ENCODE data around the gene MEF2D.
A peak's percentile ranks its signal among the peaks of the same experiment; 100 is the strongest.

The MEF2D gene

DNA sequence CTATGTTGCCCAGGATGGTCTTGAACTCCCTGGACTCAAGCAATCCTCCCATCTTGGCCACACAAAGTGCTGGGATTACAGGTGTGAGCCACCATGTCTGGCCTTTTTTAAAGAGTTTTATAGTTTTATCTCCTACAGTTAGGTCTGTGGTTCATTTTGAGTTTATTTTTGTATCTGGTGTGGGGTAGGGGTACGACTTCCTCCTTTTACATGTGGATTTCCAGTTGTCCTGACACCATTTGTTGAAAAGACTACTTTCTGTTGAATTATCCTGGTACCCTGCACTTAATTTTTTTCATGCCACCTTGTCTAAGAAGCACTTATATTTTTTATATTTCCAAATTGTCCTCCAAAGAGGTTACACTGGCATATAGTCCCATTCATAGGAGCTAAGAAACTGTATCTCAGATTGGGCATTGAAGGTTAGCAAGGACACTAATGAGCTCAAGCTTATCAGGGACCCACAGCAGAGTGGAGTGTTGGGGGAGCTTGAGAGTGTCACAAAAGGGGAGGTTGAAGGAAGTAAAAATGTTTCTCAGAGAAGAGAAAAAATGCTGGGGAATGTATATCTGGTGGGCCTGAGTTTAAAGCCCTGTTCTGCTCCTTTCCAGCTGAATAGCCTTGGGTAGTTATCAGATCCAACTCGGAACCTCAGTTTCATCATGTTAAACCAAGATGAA, 23.4 kb upstream of the MEF2D start:
- DNase-seq, result no peak

- no peak for DNase-seq
Observed at GRCh38 chr1:156522443-156522970, 21.9 kb upstream of the MEF2D start.

DNA sequence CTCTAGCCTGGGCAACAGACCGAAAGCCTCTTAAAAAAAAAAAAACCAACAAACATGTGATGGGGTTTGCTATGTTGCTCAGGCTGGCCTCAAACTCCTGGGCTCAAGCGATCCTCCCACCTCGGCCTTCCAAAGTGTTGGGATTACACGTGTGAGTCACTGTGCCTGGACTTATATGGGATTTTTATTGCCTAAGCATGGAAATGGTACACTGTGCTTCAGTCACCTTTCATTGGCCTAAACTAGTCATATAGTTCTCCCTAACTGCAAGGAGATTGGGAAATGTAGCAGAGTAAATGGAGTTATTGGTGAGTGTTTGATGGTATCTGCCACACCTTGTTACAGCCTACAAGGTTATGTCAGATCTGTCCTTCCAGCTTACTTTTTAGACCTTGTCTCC, 17.2 kb upstream of the MEF2D start:
- DNase-seq, result no peak

DNA sequence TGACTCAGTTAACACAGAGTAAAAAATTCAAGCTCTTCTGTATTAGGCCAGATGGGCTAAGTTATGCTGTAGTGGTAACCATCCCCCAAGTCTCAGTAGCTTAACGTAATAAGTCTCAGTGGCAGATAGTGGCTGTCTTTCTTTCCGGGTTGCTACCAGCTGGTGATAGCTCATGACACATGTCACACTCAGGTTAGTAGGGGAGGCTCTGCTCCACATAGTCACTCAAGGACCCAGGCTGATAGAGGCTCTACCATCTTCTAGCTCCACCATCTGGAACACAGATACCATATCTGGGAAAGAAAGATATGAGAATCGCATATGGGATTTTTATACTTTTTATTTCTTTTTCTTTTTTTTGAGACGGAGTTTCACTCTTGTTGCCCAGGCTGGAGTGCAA, 16.2 kb upstream of the MEF2D start:
- no peak for DNase-seq

GRCh38 chr1:156515956-156516355, 15.4 kb upstream of the MEF2D start:
- no peak for DNase-seq

- no peak for DNase-seq
Observed at GRCh38 chr1:156513185-156513584, 12.6 kb upstream of the MEF2D start.

- peak in 1 of 5 experiments; percentile 55 for DNase-seq
Observed at GRCh38 chr1:156511644-156512043, 11.1 kb upstream of the MEF2D start.

DNA sequence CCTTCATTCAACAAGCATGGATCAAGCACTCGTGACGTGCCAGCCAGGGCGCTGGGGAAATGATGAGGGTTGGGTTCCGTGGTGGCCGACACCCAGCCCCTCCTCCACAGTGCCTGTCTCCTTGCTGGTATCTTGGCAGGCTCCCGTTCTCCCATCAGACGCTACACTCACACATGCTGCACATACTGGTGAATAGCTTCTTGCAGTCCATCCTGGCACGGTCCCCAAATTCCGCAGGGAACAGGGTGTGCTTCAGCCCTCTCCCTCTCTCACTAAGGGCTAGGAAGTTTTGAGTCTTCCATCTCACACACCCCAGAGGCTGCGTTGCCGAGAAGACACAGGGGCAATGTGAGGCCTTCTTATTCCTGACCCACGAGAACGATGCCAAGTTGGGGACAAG, 10.1 kb upstream of the MEF2D start:
- DNase-seq, result no peak

- DNase-seq, result no peak
Observed at GRCh38 chr1:156509424-156510034, 9.0 kb upstream of the MEF2D start.

GRCh38 chr1:156508955-156509234, 8.3 kb upstream of the MEF2D start:
- DNase-seq, result no peak

- peak in 1 of 5 experiments; percentile 36 for DNase-seq
Observed at GRCh38 chr1:156508205-156508954, 7.8 kb upstream of the MEF2D start.

- DNase-seq, result no peak
Observed at GRCh38 chr1:156506450-156506849, 5.9 kb upstream of the MEF2D start.

GRCh38 chr1:156505679-156506298, 5.2 kb upstream of the MEF2D start:
- no peak for DNase-seq

DNA sequence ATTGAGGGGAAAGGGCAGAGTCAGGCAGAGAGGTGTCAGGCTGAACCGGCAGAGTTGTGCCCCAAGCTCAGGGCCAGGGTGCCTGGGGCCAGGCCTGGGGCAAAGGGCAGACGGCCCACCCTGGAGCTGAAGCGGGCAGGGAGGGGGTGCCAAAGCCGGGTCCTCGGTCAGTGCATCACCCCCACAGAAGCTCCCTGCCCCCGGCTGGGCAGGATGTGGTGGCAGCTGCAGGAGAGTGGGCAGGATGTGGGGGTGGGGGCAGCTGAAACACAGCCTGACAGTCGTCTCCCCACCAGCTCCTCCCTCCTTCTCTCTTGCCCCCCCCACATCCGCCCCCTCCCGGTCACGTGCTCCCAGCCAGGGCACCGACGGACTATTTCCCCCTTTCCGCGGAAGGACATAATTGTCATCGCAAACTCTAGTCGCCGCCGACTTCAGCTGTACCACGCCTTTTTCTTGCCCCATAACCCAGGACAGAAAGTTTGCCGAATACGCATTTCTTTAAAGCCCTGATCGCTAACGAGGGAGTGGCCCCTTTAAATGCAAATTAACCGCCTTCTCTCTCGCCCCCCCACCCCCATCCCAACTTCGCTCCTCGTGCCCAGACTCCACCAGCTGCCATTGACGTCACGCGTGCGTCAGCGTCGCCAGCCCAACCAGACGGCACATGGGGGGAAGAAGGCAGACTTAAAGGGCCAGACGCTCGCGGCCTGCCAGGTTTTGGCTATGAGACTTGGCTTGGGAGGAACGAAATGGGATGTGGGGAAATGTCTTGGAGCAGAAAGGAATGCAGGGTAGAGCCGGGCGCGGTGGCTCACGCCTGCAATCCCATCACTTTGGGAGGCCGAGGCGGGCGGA, 4.5 kb upstream of the MEF2D start:
- peak; percentile 90 to 100 (median 96) for DNase-seq

- peak in 1 of 5 experiments; percentile 90 for DNase-seq
Observed at GRCh38 chr1:156504438-156504813, 3.9 kb upstream of the MEF2D start.

- DNase-seq, result no peak
Observed at GRCh38 chr1:156503698-156504437, 3.3 kb upstream of the MEF2D start.

DNA sequence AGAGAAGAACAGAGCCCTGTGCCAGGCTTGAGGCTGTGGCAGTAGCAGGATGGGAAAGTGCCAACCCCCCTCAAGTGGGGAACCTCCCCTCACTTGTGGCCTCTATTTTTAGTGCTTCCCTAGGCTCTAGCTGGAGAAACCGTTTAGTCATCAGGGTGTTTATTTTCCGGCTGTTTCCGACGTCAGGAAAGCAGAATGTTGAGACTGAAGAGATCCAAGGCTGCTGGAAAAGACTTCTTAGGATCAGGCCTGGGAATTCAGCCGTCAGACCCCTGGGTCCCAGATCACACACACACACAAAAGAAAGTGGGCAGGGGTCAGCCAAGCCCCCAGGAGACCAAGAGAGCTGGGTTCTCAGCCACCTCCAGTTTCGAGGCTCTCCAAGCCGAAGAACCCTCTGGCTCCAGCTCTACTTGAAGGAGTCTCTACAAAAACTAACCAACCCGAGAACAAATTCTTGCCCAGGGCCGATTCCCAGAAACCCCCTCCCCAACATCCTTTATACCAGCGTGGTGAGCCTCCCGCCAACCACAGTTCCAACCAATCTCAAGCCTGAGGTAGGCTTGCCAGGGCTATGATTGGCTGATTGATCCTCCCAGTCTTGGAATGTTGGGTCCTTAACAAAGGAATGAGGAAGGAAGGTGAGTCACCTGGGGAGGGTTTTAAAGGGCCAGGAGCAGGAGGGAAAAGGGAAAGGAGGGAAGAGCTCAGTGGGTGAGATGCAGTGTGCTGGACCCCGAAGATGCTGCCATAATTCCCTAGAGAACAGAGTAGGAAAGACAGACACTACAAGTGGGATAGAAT, 2.5 kb upstream of the MEF2D start:
- DNase-seq, result no peak

GRCh38 chr1:156502391-156502893, 1.9 kb upstream of the MEF2D start:
- peak in 1 of 5 experiments; percentile 29 for DNase-seq

DNA sequence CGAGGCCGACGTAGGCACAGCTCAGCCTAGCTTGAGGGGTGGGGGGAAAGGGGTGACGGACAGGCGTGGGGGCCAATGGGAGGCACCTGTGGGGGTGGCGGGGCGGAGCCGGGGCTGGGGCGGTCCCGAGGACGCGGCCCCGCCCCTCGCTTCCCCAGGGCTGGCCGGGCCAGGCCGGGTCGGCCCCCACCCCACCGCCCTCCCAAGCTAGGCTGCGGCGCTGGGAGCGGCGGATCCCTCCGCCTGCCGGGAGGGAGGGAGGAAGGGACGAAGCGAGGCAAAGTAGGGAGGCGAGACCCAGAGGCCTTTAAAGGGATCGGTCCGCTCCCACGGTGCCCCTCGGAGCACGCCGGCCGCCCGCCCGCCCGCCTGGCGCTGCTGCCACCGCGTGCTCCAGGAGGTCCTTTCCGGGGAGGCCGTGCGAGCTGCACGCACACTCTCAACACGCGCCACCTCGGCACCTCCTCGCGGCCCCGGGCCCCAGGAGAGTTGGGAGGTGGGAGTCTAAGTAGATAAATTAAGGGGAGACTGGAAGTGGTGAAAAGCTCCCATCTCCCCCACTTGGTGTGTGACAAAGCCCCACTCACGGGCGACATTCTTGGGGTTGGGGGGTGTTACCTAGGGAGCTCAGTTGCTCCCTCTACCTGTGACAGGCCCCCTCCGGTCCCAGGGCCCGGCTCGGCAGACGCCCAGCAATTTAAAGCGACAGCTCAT, 375 bp upstream of the MEF2D start:
- peak; percentile 84 to 96 (median 92) for DNase-seq
